ENCODE measurements around the gene ZBTB5.
"Not testable (repeated sequence)": the region's sequence is repeated elsewhere in the genome, so short reads cannot be mapped to it uniquely, and the experiment has no call there.

Gene ZBTB5

GRCh38 chr9:37437010-37437409, 28.2 kb downstream of the ZBTB5 start:
- no peak for DNase-seq (ENCODE audit: low read depth, low spot score)
- Histone ChIP-seq H3K27ac (no peak overlapping the region), H3K9me3 (ENCODE audit: low read depth, low read length) (no peaks in the 10 kb centered on the region), H3K4me3 (no peak overlapping the region), H3K9ac (ENCODE audit: insufficient read length) (no peak overlapping the region), H3K36me3 (ENCODE audit: insufficient read depth, low read length) (peaks cover 78% of the 10 kb centered on the region)
- TF ChIP-seq FOXP2 (optimal IDR thresholded peaks at IDR 0.05; ENCODE audit: control extremely low read depth, extremely low read length, insufficient read depth): no peak

GRCh38 chr9:37436540-37436939, 28.7 kb downstream of the ZBTB5 start:
- Histone ChIP-seq H3K36me3 (ENCODE audit: insufficient read depth, low read length) (peaks cover 77% of the 10 kb centered on the region), H3K4me3 (no peak overlapping the region), H3K9me3 (ENCODE audit: low read depth, low read length) (no peaks in the 10 kb centered on the region), H3K27ac (no peak overlapping the region), H3K9ac (ENCODE audit: insufficient read length) (no peak overlapping the region)
- no peak for DNase-seq (ENCODE audit: low read depth, low spot score)
- TF ChIP-seq FOXP2 (optimal IDR thresholded peaks at IDR 0.05; ENCODE audit: control extremely low read depth, extremely low read length, insufficient read depth): no peak
- no peak for TF ChIP-seq EZH2 (IDR thresholded peaks at IDR 0.05)
- TF ChIP-seq POLR2AphosphoS5 (IDR thresholded peaks at IDR 0.05; ENCODE audit: borderline replicate concordance, low read depth, low read length): no peak

- peaks cover 57% of the 10 kb centered on the region for H3K36me3 ChIP-seq (ENCODE audit: insufficient read depth, low read length)
- no peak overlapping the region for H3K27ac ChIP-seq
- H3K4me3 ChIP-seq: no peak overlapping the region
- TF ChIP-seq EZH2 (IDR thresholded peaks at IDR 0.05): no peak
- TF ChIP-seq POLR2AphosphoS5 (IDR thresholded peaks at IDR 0.05; ENCODE audit: borderline replicate concordance, low read depth, low read length): no peak
- no peak for TF ChIP-seq FOXP2 (optimal IDR thresholded peaks at IDR 0.05; ENCODE audit: control extremely low read depth, extremely low read length, insufficient read depth)
- H3K9me3 ChIP-seq (ENCODE audit: low read depth, low read length): no peaks in the 10 kb centered on the region
- no peak for DNase-seq (ENCODE audit: low read depth, low spot score)
- no peak overlapping the region for H3K9ac ChIP-seq (ENCODE audit: insufficient read length)
Observed at GRCh38 chr9:37433867-37434371, 31.3 kb downstream of the ZBTB5 start.

GRCh38 chr9:37432020-37432419, 33.2 kb downstream of the ZBTB5 start:
- Histone ChIP-seq H3K9me3 (ENCODE audit: low read depth, low read length) (no peaks in the 10 kb centered on the region), H3K9ac (ENCODE audit: insufficient read length) (no peak overlapping the region), H3K4me3 (no peak overlapping the region), H3K36me3 (ENCODE audit: insufficient read depth, low read length) (peaks cover 49% of the 10 kb centered on the region), H3K27ac (no peak overlapping the region)
- DNase-seq (ENCODE audit: low read depth, low spot score): no peak
- no peak for TF ChIP-seq EZH2 (IDR thresholded peaks at IDR 0.05)
- TF ChIP-seq POLR2AphosphoS5 (IDR thresholded peaks at IDR 0.05; ENCODE audit: borderline replicate concordance, low read depth, low read length): no peak; the same call in 1 of the 2 replicates
- no peak for TF ChIP-seq FOXP2 (optimal IDR thresholded peaks at IDR 0.05; ENCODE audit: control extremely low read depth, extremely low read length, insufficient read depth)

GRCh38 chr9:37430841-37431597, 34.2 kb downstream of the ZBTB5 start:
- no peak for TF ChIP-seq FOXP2 (optimal IDR thresholded peaks at IDR 0.05; ENCODE audit: control extremely low read depth, extremely low read length, insufficient read depth)
- TF ChIP-seq EZH2 (IDR thresholded peaks at IDR 0.05): no peak
- no peak for TF ChIP-seq POLR2AphosphoS5 (IDR thresholded peaks at IDR 0.05; ENCODE audit: borderline replicate concordance, low read depth, low read length)
- no peak for DNase-seq (ENCODE audit: low read depth, low spot score)
- no peaks in the 10 kb centered on the region for H3K9me3 ChIP-seq (ENCODE audit: low read depth, low read length)
- H3K27ac ChIP-seq: no peak overlapping the region
- peaks cover 50% of the 10 kb centered on the region for H3K36me3 ChIP-seq (ENCODE audit: insufficient read depth, low read length)
- no peak overlapping the region for H3K4me3 ChIP-seq
- H3K9ac ChIP-seq (ENCODE audit: insufficient read length): no peak overlapping the region

GRCh38 chr9:37429441-37430285, 35.6 kb downstream of the ZBTB5 start:
- H3K9me3 ChIP-seq (ENCODE audit: low read depth, low read length): no peaks in the 10 kb centered on the region
- no peak for DNase-seq (ENCODE audit: low read depth, low spot score)
- no peak overlapping the region for H3K4me3 ChIP-seq
- TF ChIP-seq FOXP2 (optimal IDR thresholded peaks at IDR 0.05; ENCODE audit: control extremely low read depth, extremely low read length, insufficient read depth): no peak
- no peak; the same call in 1 of the 2 replicates for TF ChIP-seq POLR2AphosphoS5 (IDR thresholded peaks at IDR 0.05; ENCODE audit: borderline replicate concordance, low read depth, low read length)
- no peak for TF ChIP-seq EZH2 (IDR thresholded peaks at IDR 0.05)
- peaks cover 43% of the 10 kb centered on the region for H3K36me3 ChIP-seq (ENCODE audit: insufficient read depth, low read length)
- H3K9ac ChIP-seq (ENCODE audit: insufficient read length): no peak overlapping the region
- no peak overlapping the region for H3K27ac ChIP-seq

GRCh38 chr9:37428345-37428744, 36.9 kb downstream of the ZBTB5 start:
- H3K9me3 ChIP-seq (ENCODE audit: low read depth, low read length): no peaks in the 10 kb centered on the region
- no peak for DNase-seq (ENCODE audit: low read depth, low spot score)
- H3K36me3 ChIP-seq (ENCODE audit: insufficient read depth, low read length): peaks cover 37% of the 10 kb centered on the region
- no peak for TF ChIP-seq EZH2 (IDR thresholded peaks at IDR 0.05)
- no peak for TF ChIP-seq FOXP2 (optimal IDR thresholded peaks at IDR 0.05; ENCODE audit: control extremely low read depth, extremely low read length, insufficient read depth)
- no peak overlapping the region for H3K27ac ChIP-seq
- no peak overlapping the region for H3K9ac ChIP-seq (ENCODE audit: insufficient read length)
- no peak overlapping the region for H3K4me3 ChIP-seq

GRCh38 chr9:37426846-37427245, 38.4 kb downstream of the ZBTB5 start:
- Histone ChIP-seq H3K27ac (no peak overlapping the region), H3K9ac (ENCODE audit: insufficient read length) (no peak overlapping the region), H3K9me3 (ENCODE audit: low read depth, low read length) (no peaks in the 10 kb centered on the region), H3K36me3 (ENCODE audit: insufficient read depth, low read length) (peaks cover 35% of the 10 kb centered on the region), H3K4me3 (no peak overlapping the region)
- TF ChIP-seq POLR2AphosphoS5 (IDR thresholded peaks at IDR 0.05; ENCODE audit: borderline replicate concordance, low read depth, low read length): no peak
- TF ChIP-seq EZH2 (IDR thresholded peaks at IDR 0.05): no peak
- no peak for TF ChIP-seq FOXP2 (optimal IDR thresholded peaks at IDR 0.05; ENCODE audit: control extremely low read depth, extremely low read length, insufficient read depth)
- no peak for DNase-seq (ENCODE audit: low read depth, low spot score)

GRCh38 chr9:37426431-37426830, 38.8 kb downstream of the ZBTB5 start:
- H3K27ac ChIP-seq; DNase-seq (ENCODE audit: low read depth, low spot score); H3K9me3 ChIP-seq (ENCODE audit: low read depth, low read length); H3K4me3 ChIP-seq; H3K9ac ChIP-seq (ENCODE audit: insufficient read length): not testable (repeated sequence)
- peaks cover 34% of the 10 kb centered on the region for H3K36me3 ChIP-seq (ENCODE audit: insufficient read depth, low read length)

Data from SK-N-MC (cell line).